HCT116 (cell line): Measurements from ENCODE around the gene KMO.

Experiments used
- CTCF ChIP-seq, 3 experiments: fragments of 200-600 bp in 1 of 3; sonication (generic) in 1 of 3; IDR thresholded peaks in 2 of 3; conservative IDR thresholded peaks in 1 of 3; 2 replicates each; pipeline ENCODE4 v1.5.1; 2012 to 2017; ENCODE audit warnings: low read depth in 2 of 3, low read length in 2 of 3, antibody characterized with exemption in 1 of 3, borderline replicate concordance in 1 of 3, control low read depth in 1 of 3, mild to moderate bottlenecking in 1 of 3, mixed read lengths in 1 of 3, mixed run types in 1 of 3, moderate library complexity in 1 of 3; ENCODE audit not compliant: insufficient read depth in 1 of 3
- POLR2A ChIP-seq: IDR thresholded peaks from 2 replicates; pipeline ENCODE4 v1.7.0; 2011; ENCODE audit warnings: borderline replicate concordance; ENCODE audit not compliant: insufficient read depth, insufficient read length; ENCODE audit errors: extremely low read depth
- REST ChIP-seq: IDR thresholded peaks from 2 replicates; pipeline ENCODE4 v1.6.1; 2012; ENCODE audit warnings: low read depth

GRCh38 chr1:241532162-241532531 lies at the start of gene KMO:
- TF ChIP-seq CTCF (IDR thresholded peaks at IDR 0.05 in 2 of 3, conservative IDR thresholded peaks at IDR 0.05 in 1 of 3; ENCODE audit: borderline replicate concordance in 1 of 3, insufficient read depth in 1 of 3, low read depth in 2 of 3, low read length in 2 of 3) (no peak), POLR2A (no peak), REST (no peak)
